ENCODE results near the gene BLVRA.
"Not testable (repeated sequence)": the region's sequence is repeated elsewhere in the genome, so short reads cannot be mapped to it uniquely, and the experiment has no call there.

- not testable (repeated sequence) for TF ChIP-seq CTCF (IDR thresholded peaks at IDR 0.05; ENCODE audit: poor library complexity); EZH2 (IDR thresholded peaks at IDR 0.05; ENCODE audit: borderline replicate concordance)
Measured at GRCh38 chr7:43715966-43716365, 42.5 kb upstream of the BLVRA start.

Measured in hepatocyte (in vitro differentiated cells).